Coronary artery (tissue), 2 donors: ENCODE measurements around the gene DUSP18.
"Not testable (repeated sequence)": the region's sequence is repeated elsewhere in the genome, so short reads cannot be mapped to it uniquely, and the experiment has no call there.

Source experiments
- DNase-seq: peaks from one replicate; pipeline ENCODE4 v3.0.0-alpha.2; 2017; ENCODE audit warnings: low spot score
- H3K27ac ChIP-seq, 2 donors: fragments of 200-600 bp; sonication (generic); one replicate each; pipeline ENCODE4 v1.5.1; 2016 to 2019
- H3K4me3 ChIP-seq: fragments of 200-600 bp; sonication (generic); 2 replicates; pipeline ENCODE4 v1.5.1; 2016; ENCODE audit warnings: mild to moderate bottlenecking, moderate library complexity
- TF ChIP-seq, protein P1 (sequence below): fragments of 200-600 bp; sonication (generic); IDR thresholded peaks from one replicate; pipeline ENCODE4 v1.5.1; 2019; ENCODE audit warnings: antibody characterized with exemption

DUSP18 gene

GRCh38 chr22:30640361-30640760 is 27.3 kb downstream of the DUSP18 start:
- DNase-seq = no peak
- TF ChIP-seq, protein P1, sequence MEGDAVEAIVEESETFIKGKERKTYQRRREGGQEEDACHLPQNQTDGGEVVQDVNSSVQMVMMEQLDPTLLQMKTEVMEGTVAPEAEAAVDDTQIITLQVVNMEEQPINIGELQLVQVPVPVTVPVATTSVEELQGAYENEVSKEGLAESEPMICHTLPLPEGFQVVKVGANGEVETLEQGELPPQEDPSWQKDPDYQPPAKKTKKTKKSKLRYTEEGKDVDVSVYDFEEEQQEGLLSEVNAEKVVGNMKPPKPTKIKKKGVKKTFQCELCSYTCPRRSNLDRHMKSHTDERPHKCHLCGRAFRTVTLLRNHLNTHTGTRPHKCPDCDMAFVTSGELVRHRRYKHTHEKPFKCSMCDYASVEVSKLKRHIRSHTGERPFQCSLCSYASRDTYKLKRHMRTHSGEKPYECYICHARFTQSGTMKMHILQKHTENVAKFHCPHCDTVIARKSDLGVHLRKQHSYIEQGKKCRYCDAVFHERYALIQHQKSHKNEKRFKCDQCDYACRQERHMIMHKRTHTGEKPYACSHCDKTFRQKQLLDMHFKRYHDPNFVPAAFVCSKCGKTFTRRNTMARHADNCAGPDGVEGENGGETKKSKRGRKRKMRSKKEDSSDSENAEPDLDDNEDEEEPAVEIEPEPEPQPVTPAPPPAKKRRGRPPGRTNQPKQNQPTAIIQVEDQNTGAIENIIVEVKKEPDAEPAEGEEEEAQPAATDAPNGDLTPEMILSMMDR = no peak
- Histone ChIP-seq H3K4me3 (no peak overlapping the region), H3K27ac (no peak overlapping the region)

DNA sequence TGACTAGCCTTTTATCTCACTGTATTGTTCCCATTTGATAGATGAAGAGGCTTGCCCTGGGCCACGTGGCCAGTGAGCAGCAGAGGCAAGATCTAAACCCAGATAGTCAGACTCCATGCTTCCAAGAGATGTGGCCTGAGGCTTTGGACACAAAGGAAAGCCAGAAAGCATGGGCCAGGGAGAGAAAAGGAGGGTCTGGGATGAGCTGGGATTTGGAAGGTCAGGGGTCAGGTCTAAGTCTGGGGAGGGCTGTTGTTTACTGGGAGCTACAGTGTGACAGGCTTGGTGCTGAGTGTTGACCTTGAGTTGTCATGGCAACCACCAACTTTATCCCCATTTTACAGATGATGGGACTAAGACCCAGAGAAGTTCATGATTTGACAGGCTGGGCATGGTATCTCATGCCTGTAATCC is 30.0 kb downstream of the DUSP18 start:
- DNase-seq = no peak
- H3K4me3 ChIP-seq = peak overlapping the region; percentile 18
- H3K27ac ChIP-seq = no peak overlapping the region

DNA sequence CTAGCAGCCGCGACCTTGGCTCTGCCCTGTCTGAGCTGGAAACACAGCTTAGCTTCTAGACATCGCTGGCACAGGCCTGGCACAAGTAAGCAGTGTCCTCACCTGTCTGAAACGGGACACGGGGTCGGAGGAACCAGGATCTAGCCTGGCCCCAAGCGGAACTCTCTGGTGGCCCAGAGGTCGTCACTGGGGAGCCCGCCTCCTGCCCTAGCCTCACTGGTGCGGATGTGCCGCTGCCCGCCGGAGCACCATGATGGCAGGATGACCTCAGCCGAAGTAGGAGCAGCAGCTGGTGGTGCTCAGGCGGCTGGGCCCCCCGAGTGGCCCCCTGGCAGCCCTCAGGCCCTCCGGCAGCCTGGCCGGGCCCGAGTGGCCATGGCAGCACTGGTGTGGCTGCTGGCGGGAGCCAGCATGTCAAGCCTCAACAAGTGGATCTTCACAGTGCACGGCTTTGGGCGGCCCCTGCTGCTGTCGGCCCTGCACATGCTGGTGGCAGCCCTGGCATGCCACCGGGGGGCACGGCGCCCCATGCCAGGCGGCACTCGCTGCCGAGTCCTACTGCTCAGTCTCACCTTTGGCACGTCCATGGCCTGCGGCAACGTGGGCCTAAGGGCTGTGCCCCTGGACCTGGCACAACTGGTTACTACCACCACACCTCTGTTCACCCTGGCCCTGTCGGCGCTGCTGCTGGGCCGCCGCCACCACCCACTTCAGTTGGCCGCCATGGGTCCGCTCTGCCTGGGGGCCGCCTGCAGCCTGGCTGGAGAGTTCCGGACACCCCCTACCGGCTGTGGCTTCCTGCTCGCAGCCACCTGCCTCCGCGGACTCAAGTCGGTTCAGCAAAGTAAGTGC is 31.2 kb downstream of the DUSP18 start:
- no peak for DNase-seq
- Histone ChIP-seq H3K4me3 (peak overlapping the region; percentile 97), H3K27ac (peak overlapping the region; percentile 89 to 100)
- TF ChIP-seq, protein P1 = no peak

More for the DNA sequence above, 30.0 kb downstream of the DUSP18 start:
- TF ChIP-seq, protein P1 = no peak

GRCh38 chr22:30635273-30636225 is 32.1 kb downstream of the DUSP18 start, which contains the start of gene SLC35E4:
TSS of gene SLC35E4 (plus strand) at chr22:30635781. CDS start at chr22:30636451, 670 bp downstream.
- H3K27ac ChIP-seq = peak within 1 kb of the TSS; percentile 89 to 100
- H3K4me3 ChIP-seq = peak within 1 kb of the TSS; percentile 97
- peak; percentile 95 for DNase-seq
- TF ChIP-seq, protein P1 = no peak

GRCh38 chr22:30634471-30635233 is 33.0 kb downstream of the DUSP18 start:
- peak overlapping the region; percentile 97 for H3K4me3 ChIP-seq
- H3K27ac ChIP-seq = peak overlapping the region; percentile 89 to 100
- TF ChIP-seq, protein P1 = peak; percentile 89
- peak; percentile 88 for DNase-seq

DNA sequence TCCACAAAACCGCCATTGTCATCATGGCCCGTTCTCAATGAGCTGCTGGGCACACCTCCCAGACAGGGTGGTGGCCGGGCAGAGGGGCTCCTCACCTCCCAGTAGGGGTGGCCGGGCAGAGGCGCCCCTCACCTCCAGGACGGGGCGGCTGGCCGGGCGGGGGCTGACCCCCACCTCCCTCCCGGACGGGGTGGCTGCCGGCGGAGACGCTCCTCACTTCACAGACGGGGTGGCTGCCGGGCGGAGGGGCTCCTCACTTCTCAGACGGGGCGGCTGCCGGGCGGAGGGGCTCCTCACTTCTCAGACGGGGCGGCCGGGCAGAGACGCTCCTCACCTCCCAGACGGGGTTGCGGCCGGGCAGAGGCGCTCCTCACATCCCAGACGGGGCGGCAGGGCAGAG is 36.2 kb downstream of the DUSP18 start:
- not testable (repeated sequence) for DNase-seq, H3K27ac ChIP-seq, H3K4me3 ChIP-seq
